ENCODE measurements around the gene GAS7.

Gene GAS7

DNA sequence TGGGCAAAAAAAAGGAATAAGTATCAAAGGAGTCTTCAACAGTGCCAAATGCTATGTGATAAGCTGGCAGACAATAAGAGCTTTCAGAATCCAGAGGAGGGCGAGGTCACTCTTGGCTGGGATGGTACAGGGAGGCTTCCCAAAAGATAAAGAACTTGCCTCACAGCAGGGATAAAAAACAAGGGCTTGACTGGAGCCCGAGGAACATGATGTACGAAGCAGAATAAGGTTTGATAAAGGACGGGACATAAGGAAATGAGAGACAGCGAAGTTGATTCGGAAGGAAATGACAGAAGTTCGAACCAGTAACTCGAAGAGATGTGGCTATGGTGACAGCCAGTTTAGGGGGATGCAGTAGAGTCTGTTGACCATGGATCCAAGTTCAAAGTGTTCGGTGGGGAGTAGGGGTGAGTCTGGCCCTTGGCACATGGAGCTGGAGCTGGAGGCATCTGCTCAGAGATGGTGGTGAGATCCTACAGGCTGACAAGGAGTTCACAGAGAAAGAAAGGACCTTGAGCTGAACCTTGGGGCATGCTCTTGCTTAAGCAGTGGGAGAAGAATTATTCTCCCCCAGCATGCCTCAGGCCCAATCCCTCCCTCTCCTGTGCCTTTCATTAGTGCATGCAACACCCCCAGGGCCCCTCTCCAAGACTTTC is 155.7 kb downstream of the GAS7 start:
- H3K27ac ChIP-seq: peak overlapping the region in 7 of 21 experiments; percentile 4 to 65 (median 47)
- no peak overlapping the region for H3K4me3 ChIP-seq

DNA sequence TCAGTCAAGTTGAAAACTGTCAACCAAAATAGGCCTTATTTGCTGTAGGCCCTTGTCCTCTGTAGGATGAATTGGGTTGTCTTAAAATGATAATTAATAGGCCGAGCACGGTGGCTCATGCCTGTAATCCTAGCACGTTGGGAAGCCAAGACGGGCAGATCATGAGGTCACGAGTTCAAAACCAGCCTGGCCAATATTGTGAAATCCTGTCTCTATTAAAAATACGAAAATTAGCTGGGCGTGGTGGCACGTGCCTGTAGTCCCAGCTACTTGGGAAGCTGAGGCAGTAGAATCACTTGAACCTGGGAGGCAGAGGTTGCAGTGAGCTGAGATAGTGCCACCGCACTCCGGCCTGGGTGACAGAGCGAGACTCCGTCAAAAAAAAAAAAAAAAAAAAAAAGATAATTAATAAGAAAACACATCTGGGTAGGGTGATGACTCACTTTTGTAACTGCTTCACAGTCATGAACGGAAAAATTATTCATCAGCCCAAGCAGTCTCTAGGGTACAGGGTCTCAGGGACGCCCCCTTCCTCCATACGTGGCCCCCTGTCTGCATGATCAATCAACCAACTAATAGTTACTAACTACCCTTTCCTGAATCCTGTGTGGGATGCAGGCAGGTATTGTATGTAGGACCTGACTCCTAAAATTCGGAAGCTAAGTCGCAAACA is 156.4 kb downstream of the GAS7 start:
- H3K27ac ChIP-seq: peak overlapping the region in 6 of 21 experiments; percentile 4 to 65 (median 50)
- H3K4me3 ChIP-seq: no peak overlapping the region

DNA sequence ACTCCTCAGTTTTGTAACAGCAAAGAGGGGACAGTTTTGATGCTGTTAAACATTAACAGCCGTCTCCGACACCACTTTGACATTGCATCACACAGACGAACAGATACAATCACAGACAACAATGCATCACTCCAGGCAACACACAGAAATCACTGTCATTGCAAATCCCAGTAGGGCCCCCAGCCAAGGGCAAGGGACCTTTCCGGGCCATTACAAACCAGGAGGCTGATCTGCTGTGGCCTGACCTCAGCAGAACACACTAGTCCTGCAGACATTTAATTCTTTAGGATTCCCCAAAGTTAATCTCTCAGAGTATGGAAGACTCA is 157.2 kb downstream of the GAS7 start:
- no peak overlapping the region for H3K4me3 ChIP-seq
- peak overlapping the region in 1 of 21 experiments; percentile 26 for H3K27ac ChIP-seq

DNA sequence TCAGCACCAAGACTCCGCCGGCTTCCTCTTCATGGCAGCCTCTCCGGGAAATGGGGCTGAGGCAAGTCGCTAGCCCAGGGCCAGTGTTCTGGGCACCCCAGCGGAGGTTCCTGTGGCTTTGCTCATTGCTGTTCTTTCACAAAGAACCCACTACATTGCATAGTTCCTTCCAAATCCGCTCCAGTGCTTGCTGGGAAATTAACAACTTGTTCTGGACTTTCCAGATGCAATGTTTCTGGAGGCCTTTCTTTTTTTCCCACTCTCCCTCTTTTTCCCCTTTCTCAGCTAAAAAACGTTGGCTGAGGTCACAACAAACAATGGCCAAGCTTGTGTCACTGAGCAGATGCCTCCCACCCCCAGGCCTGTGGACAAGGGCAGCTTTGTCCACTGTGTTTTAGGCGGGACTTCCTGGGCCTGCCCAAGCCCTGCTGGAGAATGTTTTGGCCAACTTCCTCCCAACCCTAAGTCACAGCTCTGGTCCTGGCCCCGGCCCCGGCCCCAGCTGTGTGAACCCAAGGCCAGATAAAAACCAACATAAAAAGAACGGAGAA is 161.8 kb downstream of the GAS7 start:
- peak overlapping the region in 17 of 21 experiments; percentile 16 to 85 (median 65) for H3K27ac ChIP-seq
- peak overlapping the region in 3 of 7 experiments; percentile 6 to 25 (median 16) for H3K4me3 ChIP-seq

DNA sequence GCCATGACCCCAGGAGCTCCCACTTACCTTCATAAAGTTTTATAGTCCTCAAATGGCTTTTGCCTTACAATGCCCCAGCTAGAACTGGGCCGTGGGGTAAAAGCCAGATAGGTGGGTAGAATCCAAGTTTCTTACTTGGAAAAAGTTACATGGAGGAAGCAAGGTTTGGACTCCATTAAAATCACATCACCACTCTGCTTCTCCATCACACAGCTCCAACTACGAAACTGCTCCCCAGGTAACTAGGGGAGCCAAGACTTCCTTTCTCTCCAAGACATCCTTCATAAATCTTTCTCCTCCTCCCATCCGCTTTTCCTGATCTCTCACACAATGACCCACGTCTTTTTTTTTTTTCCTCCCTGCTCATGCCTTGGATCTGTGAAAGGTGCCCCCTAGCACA is 162.5 kb downstream of the GAS7 start:
- H3K27ac ChIP-seq: peak overlapping the region in 17 of 21 experiments; percentile 16 to 85 (median 65)
- peak overlapping the region in 3 of 7 experiments; percentile 6 to 25 (median 16) for H3K4me3 ChIP-seq

DNA sequence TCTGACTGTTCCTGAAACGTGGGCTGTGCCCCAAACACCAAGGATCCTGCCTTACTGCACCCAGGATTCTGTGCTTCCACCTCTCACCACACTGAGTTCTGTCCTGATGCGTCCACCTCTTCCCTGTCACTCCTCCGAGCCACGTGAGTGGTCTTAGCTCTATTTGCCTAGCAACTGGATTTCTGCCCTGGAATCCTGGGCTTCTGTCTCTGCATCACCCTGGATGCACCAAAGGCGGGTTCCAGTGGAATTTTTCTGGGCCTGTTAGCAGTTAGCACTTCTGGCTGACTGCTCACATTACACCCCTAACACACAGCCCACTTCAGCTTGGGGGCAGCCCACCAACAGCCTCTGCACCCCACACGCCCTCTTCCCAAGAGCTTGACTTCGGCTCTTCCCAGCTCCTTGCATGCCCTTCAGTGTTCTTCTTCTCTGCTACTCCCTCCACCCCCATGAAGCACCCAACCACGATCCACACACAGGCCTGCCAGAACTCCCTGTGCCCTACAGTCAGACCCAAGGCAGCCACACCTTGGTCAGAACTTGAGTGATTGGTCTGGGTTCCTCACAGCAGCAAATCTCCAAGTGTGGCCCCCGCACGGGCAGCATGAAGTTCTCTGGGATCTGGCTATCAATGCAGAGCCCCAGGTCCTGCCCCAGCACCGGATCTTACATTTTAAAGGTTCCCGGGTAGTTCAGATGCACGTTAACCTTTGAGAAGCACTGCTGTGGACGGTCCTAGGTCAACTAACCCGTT is 163.5 kb downstream of the GAS7 start:
- H3K4me3 ChIP-seq: peak overlapping the region in 2 of 7 experiments; percentile 16 to 25

DNA sequence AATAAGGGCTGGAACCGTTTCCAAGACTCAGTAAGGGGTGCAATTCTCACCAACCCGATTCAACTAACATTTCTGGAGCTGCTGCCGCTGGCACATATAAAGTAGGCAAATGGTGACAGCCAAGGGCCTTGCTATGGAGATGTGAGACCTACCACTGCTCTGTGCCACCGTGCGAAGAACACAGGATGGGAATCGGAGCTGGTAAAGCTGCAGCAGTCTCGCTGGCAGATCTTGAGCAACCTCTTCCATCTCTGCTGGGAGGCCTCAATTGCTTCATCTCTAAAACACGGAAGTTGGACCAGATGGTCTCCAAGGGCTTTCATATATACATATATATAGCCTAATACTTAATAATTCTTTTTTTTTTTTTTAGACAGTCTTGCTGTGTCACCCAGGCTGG is 164.4 kb downstream of the GAS7 start:
- H3K4me3 ChIP-seq: peak overlapping the region in 1 of 7 experiments; percentile 3
- peak overlapping the region in 9 of 21 experiments; percentile 4 to 75 (median 20) for H3K27ac ChIP-seq

More for the DNA sequence above, 163.5 kb downstream of the GAS7 start:
- H3K27ac ChIP-seq: peak overlapping the region in 10 of 21 experiments; percentile 11 to 85 (median 54)

DNA sequence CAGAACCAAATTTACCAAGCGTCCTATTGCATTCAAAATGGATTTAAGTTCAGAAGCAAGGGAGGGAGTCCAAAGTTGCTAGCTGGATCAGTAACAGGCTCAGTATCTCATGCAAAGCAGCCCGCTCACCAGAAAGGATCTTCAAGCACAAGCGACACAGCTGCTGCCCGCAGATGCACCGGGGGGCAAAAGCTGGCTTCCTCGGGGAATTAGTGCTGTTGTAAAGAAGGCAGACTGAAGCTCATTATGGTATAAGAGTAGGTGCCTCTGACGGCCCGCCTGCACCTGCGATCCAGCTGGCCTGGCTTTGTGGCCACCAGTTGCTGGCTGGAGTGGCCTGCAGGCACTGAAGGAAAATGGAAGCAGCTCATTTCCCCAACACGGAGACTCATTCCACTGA is 165.0 kb downstream of the GAS7 start:
- H3K4me3 ChIP-seq: peak overlapping the region in 1 of 7 experiments; percentile 3
- H3K27ac ChIP-seq: peak overlapping the region in 6 of 21 experiments; percentile 4 to 49 (median 16)

DNA sequence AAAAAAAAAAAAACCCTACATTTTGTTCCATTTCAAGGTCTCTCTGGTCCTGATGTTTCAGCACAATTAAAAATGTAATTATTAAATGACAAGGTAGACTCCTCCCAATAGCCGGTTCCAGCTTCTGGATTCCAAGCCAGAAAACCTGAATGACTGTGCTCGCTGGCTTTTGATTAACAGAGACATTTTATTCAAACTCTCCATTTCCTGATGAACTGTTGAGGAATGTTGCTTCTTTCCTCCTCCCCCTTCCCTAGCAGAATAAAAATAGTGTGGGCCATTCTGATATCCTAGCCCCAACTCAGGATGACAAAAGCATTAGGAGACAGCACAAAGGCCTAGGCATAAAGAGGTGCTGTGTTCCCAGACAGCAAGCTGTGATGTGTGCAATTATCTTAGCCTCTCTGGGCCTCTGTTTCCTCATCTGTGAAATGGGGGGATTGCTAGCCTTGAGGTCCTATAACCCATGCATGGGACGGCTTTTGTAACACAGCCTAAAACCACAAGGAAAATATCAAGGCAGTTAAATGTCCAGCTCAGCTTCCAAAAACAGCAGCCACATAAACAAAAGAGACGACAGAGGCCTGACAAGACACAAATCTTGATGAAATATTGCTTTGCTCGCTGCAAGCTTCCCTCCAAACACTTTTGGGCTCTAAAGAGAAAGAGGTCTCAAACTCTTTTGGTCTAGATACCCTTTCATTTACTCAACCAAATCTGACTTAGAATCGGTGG is 166.1 kb downstream of the GAS7 start:
- Histone ChIP-seq H3K4me3 (no peak overlapping the region), H3K27ac (no peak overlapping the region)

DNA sequence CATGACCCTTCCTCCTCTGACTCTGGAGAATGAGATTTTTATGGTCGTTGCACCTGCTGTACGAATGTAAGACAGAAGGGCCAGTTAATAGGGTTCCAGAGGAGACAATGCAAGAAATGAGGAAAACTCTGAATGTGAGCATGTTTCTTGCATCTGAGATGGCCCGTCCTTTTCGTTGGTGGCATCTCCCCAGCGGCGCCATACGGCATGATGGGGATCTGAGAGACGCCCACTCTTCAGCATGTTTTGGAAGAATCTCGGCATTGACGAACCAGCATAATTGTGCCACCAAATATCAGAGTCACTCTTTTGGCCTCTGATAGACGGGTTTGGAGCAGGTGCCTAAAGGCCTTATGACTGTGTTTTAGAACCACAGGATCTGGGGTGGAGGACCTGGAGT is 166.8 kb downstream of the GAS7 start:
- Histone ChIP-seq H3K4me3 (no peak overlapping the region), H3K27ac (no peak overlapping the region)

DNA sequence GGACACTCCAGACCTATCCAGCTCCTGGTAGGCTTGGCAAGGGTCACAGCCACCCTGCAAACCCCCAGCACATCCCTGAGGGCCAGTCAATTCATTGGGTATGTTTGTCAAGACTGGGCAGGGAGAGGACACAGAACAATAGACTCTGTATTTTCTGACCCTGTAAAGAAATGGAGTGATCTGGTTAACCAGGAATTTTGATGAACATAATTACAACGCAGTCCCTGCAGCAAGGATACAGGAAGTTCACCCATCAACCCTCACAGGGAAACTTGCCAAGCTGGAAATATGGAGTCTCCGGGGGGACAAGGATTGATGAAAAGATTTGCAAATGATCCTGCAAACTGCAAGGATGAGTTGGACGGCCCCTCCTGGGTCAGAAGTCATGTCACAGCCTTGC is 167.3 kb downstream of the GAS7 start:
- H3K4me3 ChIP-seq: no peak overlapping the region
- H3K27ac ChIP-seq: no peak overlapping the region

DNA sequence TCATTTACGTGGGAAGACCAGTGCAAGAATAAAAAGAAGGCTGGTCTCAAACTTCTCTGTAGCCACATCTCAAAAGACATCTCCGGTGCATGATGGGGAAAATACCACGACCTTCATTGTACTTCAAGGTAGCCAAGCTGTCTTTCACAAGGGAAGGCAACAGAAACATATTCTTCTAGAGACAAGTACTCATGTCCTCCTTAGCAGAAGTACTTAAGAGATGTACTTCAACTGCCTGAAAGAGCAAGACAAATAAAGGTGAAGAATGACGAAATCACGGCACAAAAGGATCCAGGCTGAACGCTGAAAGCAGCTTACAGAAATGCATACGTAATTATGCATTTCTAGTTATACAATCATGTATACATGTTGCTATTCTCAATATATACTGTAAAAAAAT is 169.3 kb downstream of the GAS7 start:
- no peak overlapping the region for H3K27ac ChIP-seq

DNA sequence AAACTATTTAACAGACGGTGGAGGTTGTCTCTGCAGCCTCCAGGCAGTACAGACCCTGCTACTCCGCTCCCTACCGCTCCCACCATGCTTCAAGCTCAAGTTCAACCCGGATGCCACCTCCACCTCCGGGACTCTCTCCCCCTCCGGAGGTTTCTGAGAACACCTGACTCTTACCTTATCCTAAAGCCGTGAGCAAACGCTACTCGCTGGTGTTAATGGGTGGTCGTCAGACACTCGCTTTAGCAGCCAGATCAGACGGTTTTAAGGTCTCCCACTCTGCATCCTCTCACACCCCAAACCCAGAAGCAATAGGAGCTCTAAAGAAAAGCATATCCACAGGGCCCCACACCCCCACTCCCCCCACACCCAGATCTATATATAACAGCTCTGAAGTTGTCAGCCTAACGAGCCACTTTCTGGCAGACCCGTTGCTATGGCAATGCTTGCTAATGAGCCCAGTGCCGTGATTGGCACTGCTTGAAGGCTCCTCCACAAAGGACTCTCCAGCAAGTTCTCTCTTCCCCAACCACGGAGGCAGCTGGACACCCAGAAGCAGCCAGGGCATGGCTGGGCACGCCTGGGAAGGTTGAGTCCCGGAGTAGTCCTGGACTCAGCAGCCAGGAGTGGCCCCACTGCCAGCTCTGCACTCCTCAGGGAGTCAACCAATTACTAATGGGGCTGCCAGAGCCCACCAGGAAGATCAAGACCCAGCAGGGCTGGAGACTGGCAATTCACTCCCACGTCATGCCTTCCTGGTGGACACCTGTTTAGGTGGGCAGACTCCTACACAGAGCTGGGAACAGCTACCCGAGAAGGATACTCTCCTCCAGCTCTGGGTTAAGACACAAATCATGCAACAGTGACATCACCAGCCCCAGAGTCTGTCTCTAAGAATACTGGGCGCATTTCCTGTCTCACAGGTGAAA is 172.2 kb downstream of the GAS7 start:
- H3K4me3 ChIP-seq: no peak overlapping the region
- peak overlapping the region in 1 of 21 experiments; percentile 7 for H3K27ac ChIP-seq

More for the DNA sequence above, 169.3 kb downstream of the GAS7 start:
- no peak overlapping the region for H3K4me3 ChIP-seq

DNA sequence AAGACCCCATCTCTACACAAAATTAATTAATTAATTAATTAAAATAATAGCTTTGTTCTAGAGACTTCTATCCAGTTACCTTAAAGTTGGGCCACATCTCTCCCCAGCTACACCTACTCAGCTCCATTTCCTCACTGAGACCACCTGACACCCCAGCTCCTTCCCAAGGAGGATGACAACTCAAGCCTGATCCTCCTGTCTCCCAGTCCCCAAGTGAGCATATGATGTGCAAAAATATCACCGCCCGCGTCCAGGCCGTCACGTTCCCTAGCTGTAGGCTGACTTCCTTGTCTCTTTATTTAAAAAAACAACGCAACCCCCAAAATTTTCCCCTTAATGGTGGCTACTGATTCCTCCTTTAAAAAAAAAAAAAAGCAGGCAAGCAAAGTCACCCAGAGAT is 173.2 kb downstream of the GAS7 start:
- H3K4me3 ChIP-seq: no peak overlapping the region
- no peak overlapping the region for H3K27ac ChIP-seq

DNA sequence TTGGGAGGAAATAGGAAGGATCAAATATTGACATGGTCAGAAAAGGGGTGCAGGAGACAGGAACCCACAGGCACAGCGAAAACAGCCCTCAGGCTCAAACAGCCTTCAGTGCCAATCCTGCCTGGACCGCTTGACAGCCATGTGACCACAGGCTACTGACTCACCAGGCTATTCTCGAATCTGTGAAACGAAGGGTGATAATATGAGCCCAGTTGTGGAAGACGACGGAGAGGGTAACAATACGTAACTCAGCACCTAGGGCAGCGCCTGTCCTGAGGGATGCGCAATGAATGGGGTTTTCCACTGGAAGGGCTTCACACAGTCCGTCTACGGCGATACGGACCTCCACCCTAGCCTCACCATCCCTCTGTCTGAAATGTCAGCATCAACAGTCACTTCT is 176.0 kb downstream of the GAS7 start:
- no peak overlapping the region for H3K4me3 ChIP-seq
- H3K27ac ChIP-seq: no peak overlapping the region

DNA sequence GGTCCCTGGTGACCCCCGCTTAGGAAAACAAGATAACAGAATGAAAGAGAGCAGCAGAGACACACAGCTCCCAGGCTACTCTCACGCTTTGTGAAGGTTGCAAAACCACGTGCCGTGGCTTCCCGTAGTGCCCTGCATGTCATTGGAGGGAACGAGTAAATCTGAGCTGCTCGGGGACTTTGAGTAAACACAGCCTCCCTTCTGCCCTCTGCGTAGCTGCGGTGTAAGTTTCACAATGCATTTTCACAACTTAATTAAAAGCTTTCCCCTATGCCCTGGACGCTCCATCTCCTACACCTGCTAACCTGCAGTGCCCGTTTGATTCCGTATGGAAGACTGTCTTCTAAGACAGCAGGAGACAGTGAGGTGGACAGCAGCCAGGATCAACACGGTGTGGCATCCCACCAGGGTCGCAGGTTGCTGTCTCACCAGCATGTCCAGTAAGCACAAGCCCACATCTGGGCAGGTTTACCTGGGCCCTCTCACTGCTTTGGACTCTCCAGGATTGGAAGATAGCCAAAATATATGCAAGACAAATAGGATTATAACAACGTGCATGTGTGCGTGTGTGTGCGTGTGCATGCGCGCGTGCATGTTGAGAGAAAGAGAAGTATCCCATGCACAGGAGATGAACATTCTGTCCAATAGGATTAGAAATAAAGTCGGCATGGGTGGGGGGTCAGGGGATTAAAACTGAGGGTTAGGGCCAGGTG is 177.0 kb downstream of the GAS7 start:
- H3K27ac ChIP-seq: no peak overlapping the region
- H3K4me3 ChIP-seq: no peak overlapping the region

DNA sequence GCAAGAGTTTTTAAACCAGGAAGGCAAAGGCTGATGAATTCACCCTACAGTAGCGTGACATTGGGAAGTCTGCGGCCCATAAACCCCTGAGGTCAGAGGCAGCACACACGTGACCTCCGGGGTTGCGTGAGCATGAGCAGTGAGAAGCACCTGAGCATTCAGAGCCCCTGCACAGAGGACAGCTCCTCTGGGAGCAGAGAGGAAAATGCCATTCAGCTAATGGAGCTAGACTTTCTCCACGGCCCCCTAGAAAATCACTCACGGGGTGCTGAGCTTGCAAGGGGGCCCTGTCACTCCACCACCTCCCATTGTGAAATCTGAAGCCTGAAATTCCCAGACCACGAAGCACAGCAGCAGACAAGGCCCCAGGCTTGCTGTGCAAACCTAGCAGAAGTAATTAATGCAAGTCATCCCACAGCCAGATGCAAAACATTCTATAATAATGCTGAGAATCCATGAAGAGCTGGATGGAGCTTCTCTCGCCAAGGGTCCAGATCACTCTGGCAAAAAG is 178.4 kb downstream of the GAS7 start:
- H3K4me3 ChIP-seq: no peak overlapping the region
- peak overlapping the region in 3 of 21 experiments; percentile 4 to 62 (median 18) for H3K27ac ChIP-seq

DNA sequence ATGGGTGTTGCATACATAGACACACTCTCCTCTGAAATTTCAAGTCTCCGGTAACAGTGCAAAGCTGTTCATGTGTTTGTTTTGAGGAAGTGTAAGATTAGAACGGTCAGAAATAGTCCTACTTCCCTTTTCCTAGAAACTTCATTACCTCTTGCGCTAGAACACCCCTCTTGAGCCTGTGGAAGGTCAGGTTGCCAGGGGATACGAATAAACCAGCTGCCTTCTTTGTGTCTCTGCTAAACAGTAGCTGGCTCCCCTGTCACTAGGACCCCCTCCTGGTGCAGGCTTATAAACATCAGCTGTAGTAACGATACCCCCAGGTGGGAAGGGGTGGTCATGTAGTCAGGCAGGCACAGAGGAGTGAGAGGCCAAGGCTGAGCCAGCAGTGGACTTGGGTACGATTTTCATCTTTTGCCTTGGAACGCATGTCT is 179.9 kb downstream of the GAS7 start:
- no peak overlapping the region for H3K4me3 ChIP-seq
- H3K27ac ChIP-seq: peak overlapping the region in 4 of 21 experiments; percentile 23 to 37 (median 30)
